Stimulated activated naive CD8-positive, alpha-beta T cell treated with anti-CD3 and anti-CD28 coated beads, Interleukin-15, Interleukin-2, amounts not matched to agents 100 ng/mL and 50 ng/mL, for 24 hours (primary cell): ENCODE measurements around the gene SETD1B.

ENCODE experiments used
- H3K27ac Mint-ChIP-seq: one replicate; pipeline ENCODE4 v1.8.0; 2021; ENCODE audit warnings: mild to moderate bottlenecking, mixed read lengths
- H3K27me3 Mint-ChIP-seq: one replicate; pipeline ENCODE4 v1.8.0; 2021; ENCODE audit warnings: mixed read lengths
- H3K36me3 Mint-ChIP-seq: one replicate; pipeline ENCODE4 v1.8.0; 2021; ENCODE audit warnings: low read depth, mixed read lengths
- H3K4me1 Mint-ChIP-seq: one replicate; pipeline ENCODE4 v1.8.0; 2021; ENCODE audit warnings: low read depth, mixed read lengths
- H3K4me3 Mint-ChIP-seq: one replicate; pipeline ENCODE4 v1.8.0; 2021; ENCODE audit warnings: mild to moderate bottlenecking, mixed read lengths
- H3K9me3 Mint-ChIP-seq: one replicate; pipeline ENCODE4 v1.8.0; 2021; ENCODE audit warnings: mixed read lengths

Gene SETD1B

DNA sequence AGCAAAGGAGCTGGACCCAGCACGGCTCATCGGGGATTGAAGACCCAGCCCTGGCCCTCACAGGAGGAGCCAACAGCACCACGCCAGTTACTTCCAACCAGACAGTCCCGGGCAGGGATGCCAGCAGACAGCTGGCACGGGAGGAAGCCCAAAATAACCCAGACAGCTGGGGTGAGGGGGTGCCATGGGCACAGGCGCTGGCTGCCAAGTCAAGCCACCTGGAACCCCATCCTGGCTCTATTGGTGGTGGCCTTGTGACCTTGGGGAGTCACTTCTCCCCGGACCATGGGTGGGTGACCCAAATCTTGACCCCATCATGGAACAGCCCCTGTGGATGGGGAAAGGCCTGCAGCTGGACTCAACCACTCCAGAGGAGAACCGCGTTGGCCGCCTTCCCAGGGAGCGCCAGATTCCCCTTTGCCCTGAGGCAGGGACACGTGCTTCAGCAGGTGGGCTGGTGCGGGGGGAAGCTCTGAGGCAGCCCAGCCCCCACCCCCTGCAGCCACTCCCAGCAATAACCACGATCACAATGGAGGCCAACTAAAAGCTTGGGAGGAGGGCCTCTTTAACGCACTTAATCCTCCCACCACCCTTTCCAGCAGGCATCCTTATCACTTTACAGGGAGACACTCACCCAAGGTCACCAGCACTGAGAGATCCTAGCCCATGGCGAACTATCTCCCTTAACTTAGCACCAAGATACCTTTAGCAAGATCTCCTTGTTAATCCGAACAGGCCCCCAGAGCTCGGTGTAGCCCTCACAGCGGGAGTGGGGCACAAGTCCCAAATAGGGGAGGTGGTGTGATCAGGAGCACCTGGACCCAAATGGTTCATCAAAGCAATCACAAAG is 5.6 kb upstream of the SETD1B start:
- Mint-ChIP-seq H3K9me3 (no peaks in the 10 kb centered on the region), H3K27me3 (no peaks in the 10 kb centered on the region), H3K4me1 (peaks cover 51% of the 10 kb centered on the region), H3K4me3 (peak overlapping the region; percentile 87), H3K36me3 (peaks cover 22% of the 10 kb centered on the region), H3K27ac (peak overlapping the region; percentile 87)

GRCh38 chr12:121798787-121799155 is 5.0 kb upstream of the SETD1B start:
- peaks cover 22% of the 10 kb centered on the region for H3K36me3 Mint-ChIP-seq
- H3K4me3 Mint-ChIP-seq, result peak overlapping the region; percentile 87
- peak overlapping the region; percentile 87 for H3K27ac Mint-ChIP-seq
- peaks cover 52% of the 10 kb centered on the region for H3K4me1 Mint-ChIP-seq
- no peaks in the 10 kb centered on the region for H3K9me3 Mint-ChIP-seq
- H3K27me3 Mint-ChIP-seq, result no peaks in the 10 kb centered on the region

GRCh38 chr12:121799156-121799841 is 4.5 kb upstream of the SETD1B start:
- peak overlapping the region; percentile 91 for H3K27ac Mint-ChIP-seq
- peak overlapping the region; percentile 87 for H3K4me3 Mint-ChIP-seq
- H3K36me3 Mint-ChIP-seq, result peaks cover 22% of the 10 kb centered on the region
- H3K9me3 Mint-ChIP-seq, result no peaks in the 10 kb centered on the region
- no peaks in the 10 kb centered on the region for H3K27me3 Mint-ChIP-seq
- peaks cover 50% of the 10 kb centered on the region for H3K4me1 Mint-ChIP-seq

DNA sequence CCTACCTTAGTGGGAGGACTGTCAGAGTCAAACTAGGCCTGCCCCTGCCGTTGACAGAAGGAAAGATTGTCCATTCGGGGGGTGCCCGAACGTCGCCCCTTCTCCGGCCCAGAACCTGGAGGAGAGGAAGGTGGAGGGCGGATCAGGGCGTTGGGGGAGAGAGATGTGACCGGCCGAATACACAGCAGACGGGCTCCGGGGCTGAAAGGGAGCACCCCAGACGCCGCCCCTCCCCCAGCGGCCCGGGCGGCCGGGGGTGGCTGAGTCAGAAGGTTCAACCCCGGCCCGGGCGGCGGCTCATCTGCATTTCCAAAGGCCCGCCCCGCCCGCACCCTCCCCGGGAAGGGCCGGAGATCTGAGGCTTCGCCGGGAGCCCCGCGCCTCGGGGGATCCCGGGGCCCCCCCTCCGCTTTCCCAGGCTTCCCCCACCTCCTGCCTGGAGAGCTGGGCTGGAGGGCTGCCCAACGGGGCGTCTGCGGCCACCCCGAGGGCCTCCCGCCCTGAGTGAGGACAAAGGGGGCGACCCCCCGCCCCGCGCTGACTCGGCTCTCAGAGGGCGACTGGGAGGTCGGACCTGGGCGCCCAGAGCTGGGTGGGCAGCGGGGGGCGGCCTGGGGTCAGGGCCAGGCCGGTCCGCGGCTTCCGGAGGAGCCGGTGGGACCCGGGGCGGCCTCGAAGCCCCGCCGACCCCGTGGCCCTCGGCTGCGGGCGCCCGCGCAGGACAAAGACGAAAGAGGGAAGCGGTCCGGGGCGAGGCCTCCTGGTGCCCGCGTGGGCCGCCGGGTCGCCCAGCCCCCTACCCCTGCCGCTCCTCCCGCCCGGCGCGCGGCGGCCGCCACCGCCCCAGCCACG is 3.7 kb upstream of the SETD1B start:
- Mint-ChIP-seq H3K27me3 (no peaks in the 10 kb centered on the region), H3K36me3 (peaks cover 22% of the 10 kb centered on the region), H3K9me3 (no peaks in the 10 kb centered on the region), H3K4me1 (peaks cover 42% of the 10 kb centered on the region), H3K4me3 (peak overlapping the region; percentile 87), H3K27ac (peak overlapping the region; percentile 91)

DNA sequence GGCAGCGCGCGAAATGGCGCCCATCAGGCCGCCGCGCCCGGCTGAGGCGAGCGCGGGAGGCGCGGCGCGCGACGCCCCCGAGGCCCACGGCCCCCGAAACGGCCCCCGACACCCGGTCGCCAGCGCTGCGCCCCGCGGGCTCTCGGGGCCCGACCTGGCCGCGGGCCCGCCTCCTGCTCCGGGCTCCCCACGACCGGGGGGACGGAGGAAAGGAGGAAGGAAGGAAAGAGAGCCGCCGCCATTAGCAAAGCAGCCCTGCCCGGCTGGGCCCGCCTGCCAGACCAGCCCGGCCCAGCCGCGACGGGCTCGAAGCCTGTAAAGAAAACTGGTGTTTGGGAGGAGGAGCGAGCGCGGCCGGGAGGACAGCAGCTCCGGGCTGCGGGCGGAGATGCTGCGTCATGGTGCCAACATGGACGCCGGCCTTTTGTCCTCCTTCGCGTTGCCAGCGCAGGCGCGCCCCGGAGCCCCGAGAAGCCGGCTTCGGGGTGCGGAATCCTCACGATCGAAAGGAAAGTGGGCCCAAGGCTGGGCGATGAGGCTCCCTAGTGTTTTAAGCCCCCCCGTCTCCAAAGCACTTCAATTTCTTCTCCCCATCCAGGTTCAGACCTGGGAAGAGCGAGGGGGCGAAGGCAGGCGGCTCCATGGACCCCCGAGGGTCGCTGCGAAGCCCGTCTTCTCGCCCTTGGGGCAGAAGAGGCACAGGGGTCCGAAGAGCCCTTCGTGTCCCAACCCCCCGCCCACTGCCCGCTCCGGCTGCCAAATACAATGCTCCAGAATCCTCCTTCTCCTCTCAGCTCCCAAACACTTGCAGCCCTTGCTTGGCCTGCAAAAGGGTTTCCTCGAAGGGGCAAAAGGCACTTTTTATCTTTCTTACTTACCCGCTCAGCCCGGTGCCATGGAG is 2.9 kb upstream of the SETD1B start:
- Mint-ChIP-seq H3K27me3 (no peaks in the 10 kb centered on the region), H3K36me3 (peaks cover 25% of the 10 kb centered on the region), H3K4me1 (peaks cover 39% of the 10 kb centered on the region), H3K9me3 (no peaks in the 10 kb centered on the region), H3K27ac (peak overlapping the region; percentile 98), H3K4me3 (peak overlapping the region; percentile 88)

GRCh38 chr12:121801595-121802484 is 2.0 kb upstream of the SETD1B start:
- Mint-ChIP-seq H3K27me3 (no peaks in the 10 kb centered on the region), H3K27ac (peak overlapping the region; percentile 98), H3K9me3 (no peaks in the 10 kb centered on the region), H3K4me3 (peak overlapping the region; percentile 88), H3K36me3 (peaks cover 32% of the 10 kb centered on the region), H3K4me1 (peaks cover 43% of the 10 kb centered on the region)

DNA sequence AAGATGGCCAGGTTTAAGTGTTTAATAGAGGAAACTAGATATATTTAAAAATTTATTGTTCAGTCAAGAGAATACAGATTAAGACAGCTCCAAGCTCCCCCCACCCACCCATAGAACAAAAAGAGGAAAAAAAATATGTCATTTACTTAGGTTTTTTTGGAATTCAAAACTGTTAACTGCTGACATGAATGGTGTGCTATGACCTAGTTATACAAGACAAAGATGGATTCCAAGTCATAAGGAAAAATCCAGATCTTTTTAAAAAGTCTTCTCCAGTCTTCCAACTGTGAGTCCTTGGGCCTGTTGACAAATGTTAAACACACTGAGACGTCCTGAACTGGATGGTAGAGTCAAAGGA is 1.3 kb upstream of the SETD1B start:
- Mint-ChIP-seq H3K4me1 (peaks cover 44% of the 10 kb centered on the region), H3K4me3 (peak overlapping the region; percentile 88), H3K27ac (peak overlapping the region; percentile 98)

GRCh38 chr12:121802843-121803698 is 738 bp upstream of the SETD1B start:
- Mint-ChIP-seq H3K9me3 (no peaks in the 10 kb centered on the region), H3K27me3 (no peaks in the 10 kb centered on the region), H3K36me3 (peaks cover 26% of the 10 kb centered on the region), H3K27ac (peak overlapping the region; percentile 98), H3K4me1 (peaks cover 40% of the 10 kb centered on the region), H3K4me3 (peak overlapping the region; percentile 88)

More for the DNA sequence above, 1.3 kb upstream of the SETD1B start:
- H3K27me3 Mint-ChIP-seq, result no peaks in the 10 kb centered on the region
- peaks cover 30% of the 10 kb centered on the region for H3K36me3 Mint-ChIP-seq
- no peaks in the 10 kb centered on the region for H3K9me3 Mint-ChIP-seq

DNA sequence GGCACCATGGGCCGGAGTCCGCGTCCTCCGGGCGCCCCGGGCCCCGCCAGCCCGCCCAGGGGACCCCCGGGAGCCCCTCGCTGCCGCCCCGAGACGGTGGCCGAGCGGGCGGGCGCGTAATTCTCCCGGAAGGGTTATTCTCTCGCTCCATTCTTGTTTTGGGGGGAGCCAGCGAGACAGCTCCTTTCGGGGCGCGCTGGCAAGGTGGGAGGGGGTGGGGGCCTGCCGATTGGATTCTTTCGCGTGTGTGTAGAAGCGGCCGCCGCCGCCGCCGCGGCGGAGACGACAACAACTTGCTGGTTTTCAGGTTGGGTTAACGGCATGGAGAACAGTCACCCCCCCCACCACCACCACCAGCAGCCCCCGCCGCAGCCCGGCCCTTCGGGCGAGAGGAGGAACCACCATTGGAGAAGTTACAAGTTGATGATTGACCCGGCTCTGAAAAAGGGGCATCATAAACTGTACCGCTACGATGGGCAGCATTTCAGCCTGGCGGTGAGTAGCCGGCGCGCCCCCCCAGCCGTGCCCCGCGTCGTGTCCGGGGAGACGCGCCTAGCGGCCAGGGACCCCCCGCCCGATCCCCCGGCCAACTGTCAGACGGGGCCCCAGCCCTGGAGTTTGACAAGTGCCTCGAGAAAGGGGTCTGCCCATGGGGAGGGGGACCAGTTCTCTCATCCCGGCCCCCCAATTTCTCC is 755 bp downstream of the SETD1B start:
- Mint-ChIP-seq H3K27ac (peak overlapping the region; percentile 93), H3K27me3 (no peaks in the 10 kb centered on the region), H3K9me3 (no peaks in the 10 kb centered on the region), H3K36me3 (peaks cover 26% of the 10 kb centered on the region), H3K4me1 (peaks cover 31% of the 10 kb centered on the region), H3K4me3 (peak overlapping the region; percentile 90)

GRCh38 chr12:121805171-121806008 is 1.6 kb downstream of the SETD1B start:
- Mint-ChIP-seq H3K4me3 (peak overlapping the region; percentile 90), H3K27ac (peak overlapping the region; percentile 90), H3K9me3 (no peaks in the 10 kb centered on the region), H3K36me3 (peaks cover 28% of the 10 kb centered on the region), H3K4me1 (peaks cover 31% of the 10 kb centered on the region), H3K27me3 (no peaks in the 10 kb centered on the region)

- no peaks in the 10 kb centered on the region for H3K27me3 Mint-ChIP-seq
- H3K36me3 Mint-ChIP-seq, result peaks cover 34% of the 10 kb centered on the region
- H3K27ac Mint-ChIP-seq, result peak overlapping the region; percentile 90
- peak overlapping the region; percentile 90 for H3K4me3 Mint-ChIP-seq
- H3K4me1 Mint-ChIP-seq, result peaks cover 36% of the 10 kb centered on the region
- H3K9me3 Mint-ChIP-seq, result no peaks in the 10 kb centered on the region
These were observed 2.3 kb downstream of the SETD1B start for GRCh38 chr12:121806009-121806545.
